ENCODE measurements around the gene SPO11. TPM values are rescaled to one million over a fixed set of nuclear protein-coding genes. Genes with fewer than 3 reads are reported as not detected.

SPO11 gene
- total and polyA plus RNA-seq, 2 of the 13 experiments (the other 11 are each of a cell fraction or from before 2014, with no cell fraction given): not detected

GRCh38 chr20:57388953-57389694 is 59.5 kb downstream of the SPO11 start (continued):
- TF ChIP-seq DDIT3 (CRISPR knock-in tag; IDR thresholded peaks at IDR 0.05) (no peak), ZBTB3 (CRISPR knock-in tag; IDR thresholded peaks at IDR 0.05; ENCODE audit: borderline replicate concordance, low read depth) (no peak), ZFX (CRISPR knock-in tag; IDR thresholded peaks at IDR 0.05; ENCODE audit: low read depth) (peak; percentile 71), ZNF616 (CRISPR knock-in tag; IDR thresholded peaks at IDR 0.05; ENCODE audit: low read depth) (no peak), ZNF512B (CRISPR knock-in tag; IDR thresholded peaks at IDR 0.05; ENCODE audit: borderline replicate concordance) (no peak), ZNF580 (CRISPR knock-in tag; IDR thresholded peaks at IDR 0.05; ENCODE audit: borderline replicate concordance, low read depth) (no peak), SALL2 (CRISPR knock-in tag; IDR thresholded peaks at IDR 0.05) (no peak), CTCF (CRISPR knock-in tag; IDR thresholded peaks at IDR 0.05) (peak; percentile 13), MAFF (IDR thresholded peaks at IDR 0.05; ENCODE audit: low read depth, low read length) (no peak), ZSCAN25 (CRISPR knock-in tag; IDR thresholded peaks at IDR 0.05) (no peak), ZNF639 (CRISPR knock-in tag; conservative IDR thresholded peaks at IDR 0.05) (0 out of 2 replicates have a peak, but pooled peaks have one; percentile 17), THAP8 (CRISPR knock-in tag; IDR thresholded peaks at IDR 0.05; ENCODE audit: borderline replicate concordance) (no peak), ZNF430 (CRISPR knock-in tag; IDR thresholded peaks at IDR 0.05) (no peak), ZNF576 (CRISPR knock-in tag; IDR thresholded peaks at IDR 0.05) (no peak), RXRB (CRISPR knock-in tag; IDR thresholded peaks at IDR 0.05; ENCODE audit: borderline replicate concordance) (no peak), ZBTB49 (CRISPR knock-in tag; IDR thresholded peaks at IDR 0.05; ENCODE audit: borderline replicate concordance) (no peak), RARG (CRISPR knock-in tag; IDR thresholded peaks at IDR 0.05; ENCODE audit: low read depth) (no peak), ZNF33B (CRISPR knock-in tag; IDR thresholded peaks at IDR 0.05) (no peak)
